ENCODE measurements around the gene RHOV.

- TF ChIP-seq POLR2A (IDR thresholded peaks at IDR 0.05) (no peak), CTCF (IDR thresholded peaks at IDR 0.05) (no peak), EP300 (IDR thresholded peaks at IDR 0.05) (no peak)
These were observed 2.1 kb upstream of the RHOV start for GRCh38 chr15:40875991-40876730.

Measured in tibial nerve (tissue), 4 donors.